Left renal pelvis (tissue), 4 donors: ENCODE results near the gene HTR3E. TPM values are rescaled to one million over a fixed set of nuclear protein-coding genes. Genes with fewer than 3 reads are reported as not detected.

Source experiments
- DNase-seq, 4 donors: peaks; one replicate each; pipeline ENCODE4 v3.0.0-alpha.2; 2013; ENCODE audit warnings: low read depth in 4 of 4, low spot score in 3 of 4
- polyA plus RNA-seq, 4 donors: library from polyadenylated mRNA; unstranded; fragments of 120-200 nt; gene quantifications; one replicate each; pipeline ENCODE4 v1.2.1, GENCODE V29; 2013; ENCODE audit not compliant: insufficient read length in 4 of 4

Gene HTR3E
- polyA plus RNA-seq, 4 donors: 0.11 TPM; not detected in 3

DNA sequence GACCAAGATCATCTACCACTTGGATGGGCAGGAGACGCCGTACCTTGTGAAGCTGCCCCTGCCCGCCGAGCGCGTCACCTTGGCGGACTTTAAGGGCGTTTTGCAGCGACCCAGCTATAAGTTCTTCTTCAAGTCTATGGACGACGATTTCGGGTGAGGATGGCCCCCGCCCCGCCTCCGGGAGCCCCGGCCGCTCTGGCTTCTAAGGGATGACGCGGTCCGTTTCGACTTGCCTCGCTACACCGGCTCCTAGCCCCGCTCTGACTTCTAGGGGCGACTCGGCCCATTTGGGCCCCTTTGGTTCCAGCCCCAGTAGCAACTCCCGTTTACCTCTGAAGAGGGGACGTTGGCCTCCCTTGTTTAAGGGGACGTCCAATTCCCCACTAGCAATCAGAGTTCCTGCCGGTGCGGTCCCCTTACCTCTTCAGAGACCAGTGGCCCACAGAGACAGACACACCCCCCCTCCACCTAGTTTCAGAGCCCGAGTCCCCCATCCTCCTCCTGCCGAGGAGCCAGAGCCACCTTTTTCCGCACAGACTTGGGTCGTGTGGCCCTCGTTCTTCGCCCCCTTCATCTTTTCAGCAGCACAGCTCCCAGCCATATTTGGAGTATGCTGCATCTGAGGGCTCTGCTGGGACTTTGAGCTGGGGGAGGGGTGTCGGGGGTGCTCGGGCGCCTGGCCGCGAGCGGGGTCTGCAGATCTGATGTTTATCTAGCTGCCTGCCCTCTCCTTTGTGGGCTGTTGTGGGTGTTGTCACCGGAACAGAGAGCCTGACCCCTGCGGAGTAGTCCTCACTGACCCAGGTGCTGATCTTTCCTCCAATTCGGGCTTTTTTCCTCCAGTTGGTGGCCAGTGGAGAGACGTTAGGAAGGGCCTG is 59.0 kb downstream of the HTR3E start:
- no peak for DNase-seq

- DNase-seq: peak in 1 of 4 donors; percentile 46
Observed at GRCh38 chr3:184156522-184156955, 59.7 kb downstream of the HTR3E start.

Other genes with a start within 250 kb of the HTR3E start
- gene PARL, start 212.2 kb upstream of the HTR3E start, polyA plus RNA-seq: 10 to 100 TPM; 47.7 to 56.9 (median 54.9) TPM
- 10 to 100 TPM; 45.2 to 77.9 (median 54.8) TPM for gene ABCC5, start 79.2 kb upstream of the HTR3E start, polyA plus RNA-seq
- not detected for gene HTR3D, start 65.3 kb upstream of the HTR3E start, polyA plus RNA-seq
- gene HTR3C, start 44.0 kb upstream of the HTR3E start, polyA plus RNA-seq: not detected
- gene EIF2B5, start 38.3 kb downstream of the HTR3E start, polyA plus RNA-seq: 10 to 100 TPM; 36.0 to 57.9 (median 48.4) TPM
- gene DVL3, start 58.3 kb downstream of the HTR3E start, polyA plus RNA-seq: 10 to 100 TPM; 61.4 to 91.9 (median 81.3) TPM
- gene AP2M1, start 77.8 kb downstream of the HTR3E start, polyA plus RNA-seq: 100 to 1,000 TPM; 262 to 377 (median 336) TPM
- gene ABCF3, start 89.1 kb downstream of the HTR3E start, polyA plus RNA-seq: 10 to 100 TPM; 48.8 to 77.4 (median 59.0) TPM
- 1 to 10 TPM in 3 of 4 donors, under 1 TPM in 1; 0.29 to 2.3 (median 1.6) TPM for gene VWA5B2, start 132.5 kb downstream of the HTR3E start, polyA plus RNA-seq
- gene ALG3, start 151.9 kb downstream of the HTR3E start, polyA plus RNA-seq: 10 to 100 TPM; 23.6 to 39.8 (median 32.5) TPM
- 1 to 10 TPM; 1.9 to 3.4 (median 2.5) TPM for gene EEF1AKMT4, start 152.6 kb downstream of the HTR3E start, polyA plus RNA-seq
- gene CAMK2N2, start 164.5 kb downstream of the HTR3E start, polyA plus RNA-seq: under 1 TPM; 0.14 to 0.48 (median 0.20) TPM
- gene ECE2, start 179.0 kb downstream of the HTR3E start, polyA plus RNA-seq: not detected
- gene PSMD2, start 202.2 kb downstream of the HTR3E start, polyA plus RNA-seq: 100 to 1,000 TPM; 159 to 216 (median 201) TPM
- gene EIF4G1, start 217.5 kb downstream of the HTR3E start, polyA plus RNA-seq: 100 to 1,000 TPM; 142 to 203 (median 171) TPM
- 10 to 100 TPM in 3 of 4 donors, 1 to 10 TPM in 1; 9.7 to 13.4 (median 12.2) TPM for gene FAM131A, start 240.5 kb downstream of the HTR3E start, polyA plus RNA-seq